ENCODE data around the gene CDH4.
"Not testable (repeated sequence)": the region's sequence is repeated elsewhere in the genome, so short reads cannot be mapped to it uniquely, and the experiment has no call there.

Gene CDH4

DNA sequence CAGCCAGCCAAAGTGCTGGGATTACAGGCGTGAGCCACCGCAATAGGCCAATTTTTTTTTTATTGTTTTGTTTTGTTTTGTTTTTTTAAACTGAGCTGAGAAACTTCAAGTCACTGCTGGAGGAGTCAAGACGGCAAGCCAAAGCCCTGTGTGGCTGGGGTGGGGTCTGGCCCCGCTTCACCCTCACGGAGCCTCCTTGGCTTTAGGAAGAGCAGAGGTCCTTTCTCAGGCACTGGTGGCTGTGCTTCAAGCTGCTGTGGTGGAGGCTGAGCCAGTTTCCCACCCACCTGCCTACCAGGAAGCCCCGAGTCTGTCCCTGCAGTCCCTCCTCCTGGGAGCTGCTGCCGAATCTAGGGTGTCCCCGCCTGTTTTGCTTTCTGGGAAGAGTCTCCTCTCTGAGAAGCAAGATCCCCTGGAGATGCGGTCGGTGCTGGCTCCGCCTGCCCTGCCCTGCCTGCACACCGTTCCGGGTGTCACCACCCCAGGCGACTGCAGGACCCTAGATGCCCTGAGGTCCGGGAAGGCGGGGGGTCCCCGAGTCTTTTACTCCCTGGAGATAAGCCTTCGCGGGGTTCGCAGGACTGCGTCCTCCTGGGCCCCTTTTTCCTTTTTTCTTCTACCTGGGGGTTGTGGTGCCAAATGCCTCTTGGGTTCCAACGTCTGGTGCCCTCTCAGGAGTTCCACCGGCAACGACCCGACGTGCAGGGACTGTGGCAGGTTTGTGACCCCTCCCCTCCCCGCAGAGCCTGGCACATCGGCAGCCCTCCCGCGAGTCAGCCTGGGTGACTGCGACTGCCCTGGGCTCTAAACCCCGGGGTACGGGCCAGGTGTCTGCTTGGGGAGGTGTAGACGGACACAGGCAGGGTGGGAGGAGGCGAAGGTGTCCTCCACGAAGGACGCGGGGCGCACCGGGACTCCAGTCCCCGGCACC lies 712.9 kb downstream of the CDH4 start:
- no peak for DNase-seq

DNA sequence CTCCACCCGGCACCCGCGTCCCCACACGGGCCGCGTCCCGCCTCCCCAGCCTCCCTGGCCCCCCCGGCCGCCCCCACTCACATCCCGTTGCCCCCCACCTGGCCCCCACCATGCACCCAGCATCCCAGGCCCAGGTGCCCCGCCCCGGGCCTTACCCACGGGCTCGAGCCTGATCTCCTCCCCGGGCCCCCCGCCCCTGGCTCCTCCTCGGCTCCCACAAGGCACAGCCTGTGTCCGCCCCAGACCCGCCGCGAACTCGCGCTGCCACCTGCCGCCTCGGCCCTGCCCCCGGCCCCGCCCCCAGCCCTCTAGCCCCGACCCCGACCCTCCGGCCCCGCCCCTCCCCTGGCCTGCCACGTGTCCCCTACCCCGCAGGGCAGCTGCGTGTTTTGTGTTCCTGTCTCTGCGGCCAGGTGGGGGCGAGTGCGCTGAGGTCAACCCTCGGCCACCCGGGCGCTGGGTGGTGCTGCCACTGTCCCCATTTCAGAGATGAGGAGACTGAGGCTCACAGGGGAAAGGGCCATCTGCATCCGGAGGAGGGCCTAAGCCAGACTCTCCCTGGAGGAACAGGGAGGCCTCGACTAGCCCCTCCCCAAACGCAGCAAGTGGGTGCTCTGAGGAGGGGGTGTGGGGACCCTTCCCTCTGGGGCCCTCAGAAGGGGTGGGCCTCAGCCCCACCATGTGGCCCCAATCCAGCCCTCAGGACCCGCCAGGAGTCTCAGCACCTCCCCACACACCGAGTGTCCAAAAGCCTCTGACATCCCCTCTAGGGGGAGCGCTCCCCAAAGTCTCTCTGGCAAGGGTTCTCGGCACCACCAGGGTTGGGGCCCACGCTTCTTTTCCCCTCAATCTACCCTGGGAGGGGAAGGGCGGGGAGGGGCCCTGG lies 713.8 kb downstream of the CDH4 start:
- no peak for DNase-seq

DNA sequence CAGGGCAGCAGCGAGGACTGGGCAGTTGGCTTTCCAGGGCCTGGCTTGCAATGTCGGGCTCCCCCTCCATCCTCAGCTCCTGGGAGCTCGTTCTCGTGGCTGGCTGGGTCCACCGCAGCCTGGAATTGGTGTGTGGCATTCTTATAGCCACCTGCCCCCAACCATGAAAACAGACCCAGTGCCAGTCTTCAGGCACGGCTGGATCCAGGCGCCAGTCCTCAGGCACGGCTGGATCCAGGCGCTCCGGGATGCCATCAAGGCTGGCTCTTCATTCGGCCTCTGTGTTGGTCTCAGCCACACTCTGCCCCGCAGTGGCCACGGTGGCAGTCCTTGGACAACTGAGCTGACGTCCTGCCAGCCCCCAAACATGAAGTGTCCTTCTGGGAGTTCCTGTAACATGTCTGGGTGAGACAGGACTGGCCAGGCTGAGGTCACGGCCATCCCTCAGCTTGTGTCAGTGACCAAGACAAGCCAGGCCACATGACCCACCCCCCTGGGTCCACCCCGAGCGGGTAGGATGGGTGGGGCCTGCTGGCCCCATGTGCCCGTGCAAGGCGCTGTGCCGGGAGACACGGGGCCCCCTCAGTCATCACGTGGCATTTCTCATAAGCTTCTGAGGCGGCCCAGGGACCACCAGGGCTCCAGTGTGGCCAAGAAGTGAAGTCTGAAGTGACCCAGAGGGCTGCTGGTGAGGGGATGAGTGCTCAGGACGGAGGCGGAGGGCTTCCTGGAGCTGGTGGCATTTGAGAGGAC lies 714.6 kb downstream of the CDH4 start:
- DNase-seq, result no peak

DNA sequence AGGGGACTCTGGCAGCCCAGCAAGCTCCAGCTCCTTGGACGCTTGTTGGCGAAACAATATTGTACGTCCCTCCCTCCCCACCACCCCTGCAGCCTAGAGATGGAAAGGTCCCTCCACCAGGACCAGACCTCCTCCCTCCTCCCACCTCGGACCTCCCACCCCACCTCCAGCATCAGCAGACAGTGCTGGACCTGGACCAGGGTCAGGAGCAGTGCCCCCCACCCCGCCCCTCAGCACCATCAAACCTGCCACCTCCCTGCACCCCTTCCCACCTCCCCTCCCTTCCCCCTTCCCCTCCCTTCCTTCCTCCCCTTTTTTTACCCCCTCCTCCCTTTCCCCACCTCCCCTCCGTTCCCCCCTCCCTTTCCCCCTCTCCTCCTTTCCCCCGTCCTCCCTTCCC lies 715.2 kb downstream of the CDH4 start:
- no peak for DNase-seq

DNA sequence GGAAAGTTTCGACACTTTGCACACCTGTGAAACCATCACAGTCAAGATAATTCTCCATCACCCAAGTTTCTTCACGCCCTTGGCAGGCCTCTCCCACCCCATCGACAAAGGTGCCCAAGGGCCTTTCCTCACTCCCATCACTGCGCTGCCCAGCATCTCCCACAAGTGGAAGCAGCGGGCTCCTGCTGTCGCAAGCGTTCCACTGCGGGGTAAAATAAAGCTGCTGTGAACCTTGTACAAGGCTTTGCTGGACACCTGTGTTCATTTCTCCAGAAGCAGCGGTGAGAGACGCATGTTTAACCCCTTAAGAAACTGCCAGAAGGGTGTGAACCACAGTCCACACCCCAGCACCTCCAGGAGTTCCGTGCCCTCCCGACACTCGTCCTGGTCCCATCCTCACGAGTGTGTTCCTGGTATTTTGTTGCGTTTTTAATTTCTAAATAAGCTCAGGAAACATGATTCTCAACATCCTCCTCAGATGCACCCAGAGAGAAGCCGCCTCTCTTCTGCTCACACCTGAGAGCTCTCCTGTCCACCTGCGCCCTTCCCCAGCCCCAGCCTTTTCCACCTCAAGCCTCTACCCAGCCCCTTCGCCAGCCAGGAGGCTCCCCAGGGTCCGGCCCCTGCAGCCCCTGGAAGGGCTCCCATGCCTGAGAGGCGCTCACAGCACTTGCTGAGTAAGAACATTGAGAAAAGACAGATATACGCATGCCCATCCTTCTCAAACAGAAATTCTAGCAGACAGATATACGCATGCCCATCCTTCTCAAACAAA lies 716.2 kb downstream of the CDH4 start:
- no peak for DNase-seq

DNA sequence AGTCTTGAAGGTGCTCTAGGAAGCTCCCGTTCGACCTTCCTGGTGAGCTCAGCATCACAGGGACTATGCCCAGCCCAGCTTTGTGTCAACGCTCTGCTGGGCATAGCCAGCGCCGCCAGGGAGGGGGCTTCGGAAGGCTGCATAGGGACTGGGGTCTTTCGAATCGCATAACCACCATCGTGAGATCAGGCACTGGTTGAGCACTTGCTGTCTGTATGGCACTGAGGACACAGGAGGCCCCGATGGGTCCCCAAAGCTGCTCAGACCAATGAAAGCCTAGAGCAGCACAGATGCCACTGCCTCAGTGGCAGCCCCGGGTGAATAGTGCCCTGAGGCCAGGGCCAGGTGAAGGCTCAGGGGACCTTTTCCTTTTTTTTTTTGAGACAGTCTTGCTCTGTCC lies 716.9 kb downstream of the CDH4 start:
- DNase-seq, result no peak

DNA sequence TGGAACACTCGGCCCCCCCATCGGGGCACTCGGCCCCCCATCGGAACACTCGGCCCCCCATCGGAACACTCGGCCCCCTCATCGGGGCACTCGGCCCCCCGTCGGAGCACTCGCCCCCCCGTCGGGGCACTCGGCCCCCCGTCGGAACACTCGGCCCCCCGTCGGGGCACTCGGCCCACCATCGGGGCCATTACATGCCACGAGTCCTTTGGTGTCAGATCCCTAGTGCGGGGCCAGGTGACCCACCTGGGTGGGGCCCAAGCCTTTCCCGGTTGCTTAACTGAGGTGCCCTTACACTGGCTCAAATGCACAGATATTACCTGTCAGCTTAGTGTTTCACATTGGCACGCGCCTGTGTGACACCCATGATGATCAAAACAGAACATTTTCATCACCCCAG lies 717.7 kb downstream of the CDH4 start:
- no peak for DNase-seq

DNA sequence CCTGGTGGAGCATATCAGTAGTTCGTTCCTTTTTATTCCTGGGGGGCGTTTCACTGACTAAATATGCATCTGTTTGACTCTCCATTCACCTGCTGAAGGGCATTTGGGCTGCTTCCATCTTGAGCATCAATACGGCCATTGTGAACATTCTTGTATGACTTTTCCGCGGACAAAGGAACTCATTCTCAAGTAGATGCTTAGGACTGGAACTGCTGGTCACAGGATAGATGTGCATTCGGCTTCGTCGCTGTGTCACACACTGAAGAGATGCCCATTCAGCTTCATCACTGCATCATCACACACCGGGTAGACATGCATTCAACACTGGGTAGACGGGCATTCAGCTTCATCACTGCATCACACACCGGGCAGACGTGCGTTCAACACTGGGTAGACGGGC lies 718.3 kb downstream of the CDH4 start:
- DNase-seq, result no peak

DNA sequence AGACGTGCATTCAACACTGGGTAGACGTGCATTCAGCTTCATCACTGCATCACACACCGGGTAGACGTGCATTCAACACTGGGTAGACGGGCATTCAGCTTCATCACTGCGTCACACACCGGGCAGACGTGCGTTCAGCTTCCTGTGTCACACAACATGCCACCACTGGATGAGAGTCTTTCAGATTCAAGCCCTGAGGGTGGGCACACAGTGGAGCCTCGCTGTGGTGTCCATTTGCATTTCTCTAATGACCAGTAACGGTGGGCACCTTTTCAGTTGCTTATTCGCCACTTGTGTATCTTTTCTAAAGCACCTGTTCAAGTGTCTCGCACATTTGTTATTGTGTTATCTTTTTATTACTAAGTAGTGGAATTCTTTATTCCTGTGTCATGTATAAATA lies 719.5 kb downstream of the CDH4 start:
- DNase-seq, result not testable (repeated sequence)

DNA sequence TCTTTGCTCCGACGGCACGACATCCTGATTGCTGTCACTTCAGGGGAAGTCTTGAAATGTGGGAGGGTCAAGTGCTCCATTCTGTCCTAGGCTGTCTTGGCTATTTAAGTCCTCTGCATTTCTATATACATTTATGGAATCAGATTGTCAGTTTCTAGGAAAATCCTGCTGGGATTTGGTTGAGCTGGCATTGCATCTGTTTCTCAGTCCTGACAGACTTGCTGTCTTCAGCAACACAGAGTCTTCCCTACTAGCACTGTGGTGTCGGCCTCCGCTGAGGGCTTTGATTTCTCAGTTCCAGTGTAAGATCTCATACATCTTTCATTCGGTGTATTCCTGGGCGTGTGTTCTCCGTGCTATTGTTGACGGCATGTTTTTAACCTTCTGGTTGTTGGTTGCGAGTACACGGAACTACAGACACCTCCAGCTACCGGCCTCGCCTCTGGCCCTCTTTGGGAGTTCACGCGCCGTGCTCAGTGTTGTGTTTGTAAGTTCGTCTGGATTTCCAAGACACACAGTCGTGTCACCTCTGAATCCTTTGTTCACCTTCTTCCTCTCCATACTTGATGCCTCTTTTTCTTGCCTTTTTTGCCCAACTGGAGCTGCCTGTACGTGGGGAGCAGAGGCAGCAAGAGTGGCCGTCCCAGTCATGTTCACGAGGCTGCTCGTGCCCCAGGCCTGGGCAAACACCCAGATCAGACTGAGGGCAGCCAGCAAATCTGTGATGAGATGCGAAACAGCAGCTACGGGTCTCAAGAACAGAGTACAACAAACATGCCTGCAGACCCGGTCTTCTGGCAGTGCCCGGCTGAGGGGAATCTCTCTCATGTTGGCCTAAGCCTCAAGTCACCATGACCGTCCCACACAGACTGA lies 720.8 kb downstream of the CDH4 start:
- DNase-seq, result no peak

DNA sequence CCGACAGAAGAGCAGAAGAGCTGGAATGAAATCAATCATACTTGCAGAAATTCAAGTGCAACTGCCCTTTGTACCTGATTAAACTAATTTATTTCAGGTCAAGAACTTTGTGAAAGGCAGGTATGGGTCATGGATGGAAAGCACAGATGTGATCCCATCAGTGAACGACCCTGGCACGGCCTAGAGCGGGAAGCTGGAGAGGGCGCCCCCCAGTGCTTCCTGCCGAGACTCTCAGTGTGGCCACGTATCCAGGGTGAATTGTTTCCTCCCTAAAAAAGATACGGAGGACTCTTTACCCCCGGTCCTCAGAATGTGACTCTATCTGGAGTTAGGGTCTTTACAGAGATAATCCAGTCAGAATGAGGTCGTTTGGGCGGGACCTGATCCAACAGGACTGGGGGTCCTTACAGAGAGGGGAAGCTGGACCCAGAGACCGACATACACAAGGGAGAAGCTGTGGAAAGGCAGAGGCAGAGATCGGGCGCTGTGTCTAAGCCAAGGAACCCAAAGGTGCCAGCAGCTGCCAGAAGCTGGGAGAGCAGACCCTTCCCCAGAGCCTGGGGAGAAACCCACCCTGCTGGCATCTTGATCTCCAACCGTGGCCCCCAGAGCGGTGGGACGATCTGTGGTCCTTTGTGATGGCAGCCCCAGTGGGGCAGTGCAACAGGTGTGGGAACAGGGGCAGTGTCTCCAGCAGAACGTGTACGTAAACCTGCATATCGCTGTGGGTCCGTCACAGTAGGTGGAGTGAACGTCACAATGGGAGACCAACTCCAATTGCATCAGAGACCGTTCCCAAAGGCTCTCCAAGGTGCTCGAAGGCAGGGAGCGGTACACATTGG lies 721.7 kb downstream of the CDH4 start:
- DNase-seq, result no peak

DNA sequence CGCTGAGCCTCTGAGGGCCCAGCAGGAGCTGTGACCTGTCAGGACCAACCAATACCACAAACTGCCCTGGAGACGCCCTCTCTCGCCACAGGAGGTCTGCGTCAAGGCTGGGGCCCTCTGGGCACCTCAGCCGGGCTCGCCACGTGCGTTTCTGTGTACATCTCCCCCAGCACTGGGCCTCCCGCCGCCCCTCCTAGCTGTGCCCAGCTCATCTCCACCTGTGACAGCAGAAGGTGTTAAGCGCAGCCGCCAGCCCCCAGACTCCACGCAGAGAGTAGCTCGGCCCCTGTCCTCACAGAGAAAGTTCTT lies 722.2 kb downstream of the CDH4 start:
- DNase-seq, result no peak

DNA sequence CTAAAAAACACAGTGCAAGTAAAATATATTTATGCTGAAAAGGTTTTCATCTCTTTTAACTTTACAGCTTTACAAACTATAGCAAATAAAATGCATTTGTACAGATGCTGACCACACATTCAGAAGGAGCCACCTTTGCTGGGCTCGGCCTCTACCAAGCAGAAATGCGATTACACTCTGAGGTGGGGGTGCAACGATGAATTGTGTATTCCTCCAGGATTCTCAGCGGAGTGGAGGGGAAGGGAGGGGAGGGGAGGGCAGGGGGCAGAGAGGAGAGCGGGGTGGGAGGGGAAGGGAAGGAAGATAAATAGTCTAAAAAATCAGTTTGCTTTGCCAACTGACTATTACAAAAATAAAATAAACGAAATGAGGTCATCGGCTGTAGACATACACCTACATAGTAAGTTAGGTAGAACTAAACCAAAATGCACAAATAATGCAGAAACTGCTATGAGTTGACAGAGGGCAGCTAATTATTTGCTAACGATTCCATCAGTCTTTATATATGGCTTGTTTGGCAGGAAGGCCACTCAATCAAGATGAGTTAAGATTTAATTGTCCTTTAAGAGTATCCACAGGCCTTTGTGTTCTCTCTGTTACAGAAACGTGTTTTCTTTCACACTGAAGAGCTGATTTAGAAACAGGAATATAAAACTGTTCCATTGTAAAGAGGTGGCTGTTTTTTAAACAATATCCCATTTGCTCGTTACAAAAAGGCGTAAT lies 723.5 kb downstream of the CDH4 start:
- no peak for DNase-seq

DNA sequence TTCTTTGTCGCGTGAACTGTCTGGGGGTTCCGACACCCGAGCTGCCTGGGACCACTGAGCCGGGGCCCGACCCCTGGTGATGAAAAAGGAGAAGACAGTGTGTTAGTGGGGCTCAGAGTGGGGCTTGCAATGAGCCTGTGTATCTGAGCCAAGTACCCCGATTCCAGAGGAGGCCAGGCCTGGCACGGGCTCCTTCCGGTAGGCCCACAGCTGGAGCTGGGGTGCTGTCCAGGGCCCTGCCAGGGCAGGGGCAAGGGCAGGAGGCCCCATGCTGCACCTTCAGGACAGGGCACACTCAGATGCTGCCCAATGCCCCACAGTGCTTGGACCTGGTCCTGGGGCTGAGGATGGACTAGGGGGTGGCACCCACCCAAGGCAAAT lies 724.2 kb downstream of the CDH4 start:
- no peak for DNase-seq

DNA sequence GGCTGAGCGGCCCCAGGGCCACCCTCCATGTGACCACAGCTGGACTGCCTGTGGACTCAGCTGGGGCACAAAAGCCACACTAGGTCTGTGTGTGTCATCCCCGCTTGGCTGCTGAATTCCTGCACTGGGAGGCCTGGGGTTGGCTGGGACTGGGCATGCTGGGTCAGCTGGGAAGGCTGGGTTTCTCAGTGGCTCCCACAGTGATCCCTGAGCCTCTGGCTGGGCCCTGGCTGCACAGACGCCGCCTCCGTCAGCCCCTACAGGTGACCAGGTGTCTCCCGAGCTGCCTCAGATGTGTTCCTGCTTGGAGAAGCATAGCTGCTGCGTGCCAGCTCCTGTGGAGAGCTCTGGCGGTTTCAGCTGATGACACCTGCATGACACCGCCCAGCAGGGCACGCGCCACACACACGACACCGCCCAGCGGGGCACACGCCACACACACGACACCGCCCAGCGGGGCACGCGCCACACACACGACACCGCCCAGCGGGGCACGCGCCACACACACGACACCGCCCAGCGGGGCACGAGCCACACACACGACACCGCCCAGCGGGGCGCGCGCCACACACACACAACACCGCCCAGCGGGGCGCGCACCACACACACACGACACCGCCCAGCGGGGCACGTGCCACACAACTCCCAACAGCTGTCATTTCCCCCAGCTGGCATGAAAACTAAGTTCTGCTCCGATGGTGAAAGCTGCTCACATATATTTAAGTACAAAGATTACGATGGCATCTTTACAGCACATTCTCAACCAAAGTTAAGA lies 724.8 kb downstream of the CDH4 start:
- no peak for DNase-seq

DNA sequence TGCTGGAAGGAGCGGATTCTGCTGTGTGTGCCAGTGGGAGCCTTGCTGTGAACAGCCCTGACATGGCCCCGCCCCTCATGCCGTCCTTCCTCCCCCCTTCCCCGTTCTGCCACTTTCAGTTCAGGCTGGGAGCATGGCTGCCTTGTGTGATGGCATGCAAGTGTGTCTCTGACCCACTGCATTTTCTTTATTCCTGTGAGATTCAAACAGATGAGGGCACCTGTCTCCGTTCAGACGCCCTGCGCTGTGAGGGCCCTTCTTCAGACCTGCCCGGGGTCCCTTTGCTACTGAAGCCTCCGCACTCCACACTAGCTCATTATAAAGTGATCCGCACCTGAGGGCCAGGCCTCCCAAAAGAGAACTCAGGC lies 725.3 kb downstream of the CDH4 start:
- no peak for DNase-seq

DNA sequence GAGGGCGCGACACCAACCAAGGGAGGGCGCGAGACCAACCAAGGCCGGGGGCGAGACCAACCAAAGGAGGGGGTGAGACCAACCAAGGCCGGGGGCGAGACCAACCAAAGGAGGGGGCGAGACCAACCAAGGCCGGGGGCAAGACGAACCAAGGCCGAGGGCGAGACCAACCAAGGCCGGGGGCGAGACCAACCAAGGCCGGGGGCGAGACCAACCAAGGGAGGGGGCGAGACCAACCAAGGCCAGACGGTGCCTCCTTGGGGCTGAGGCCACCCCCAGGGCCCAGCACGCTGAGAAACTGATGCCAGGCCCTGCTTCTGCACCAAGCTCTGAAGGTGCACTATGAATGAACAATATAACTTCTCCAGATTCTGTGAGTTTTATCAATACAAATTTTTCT lies 726.4 kb downstream of the CDH4 start:
- no peak for DNase-seq

DNA sequence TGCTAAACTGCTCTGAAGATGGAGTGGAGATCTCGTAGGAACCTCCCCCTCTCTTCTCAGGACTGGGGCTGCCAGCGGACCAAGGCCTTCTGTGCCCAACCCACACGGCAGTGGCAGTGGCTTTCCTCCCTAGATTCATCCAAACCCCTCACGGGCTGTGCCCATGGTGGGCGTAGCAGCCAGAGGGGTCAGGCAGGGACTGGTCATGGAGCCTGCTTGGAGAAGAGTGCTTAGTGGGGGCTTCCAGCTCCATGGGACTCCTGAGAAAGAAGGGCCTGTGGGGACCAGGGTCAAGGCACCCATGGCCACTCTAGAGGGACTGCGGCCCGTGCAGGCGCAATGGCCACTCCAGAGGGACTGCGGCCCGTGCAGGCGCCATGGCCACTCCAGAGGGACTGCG lies 727.0 kb downstream of the CDH4 start:
- no peak for DNase-seq

Measured in stimulated activated CD4-positive, alpha-beta T cell treated with anti-CD3 and anti-CD28 coated beads, Interleukin-4, amount 100 ng/mL, for 24 hours (primary cell).